Measurements from ENCODE around the gene GNPAT. TPM values are rescaled to one million over a fixed set of nuclear protein-coding genes. Genes with fewer than 3 reads are reported as not detected.

Gene GNPAT
- total RNA-seq, 1 donor from 2014 or later, result 35.4 TPM

- no peak for DNase-seq
Measured at GRCh38 chr1:231242516-231243198, 1.6 kb downstream of the GNPAT start.

DNA sequence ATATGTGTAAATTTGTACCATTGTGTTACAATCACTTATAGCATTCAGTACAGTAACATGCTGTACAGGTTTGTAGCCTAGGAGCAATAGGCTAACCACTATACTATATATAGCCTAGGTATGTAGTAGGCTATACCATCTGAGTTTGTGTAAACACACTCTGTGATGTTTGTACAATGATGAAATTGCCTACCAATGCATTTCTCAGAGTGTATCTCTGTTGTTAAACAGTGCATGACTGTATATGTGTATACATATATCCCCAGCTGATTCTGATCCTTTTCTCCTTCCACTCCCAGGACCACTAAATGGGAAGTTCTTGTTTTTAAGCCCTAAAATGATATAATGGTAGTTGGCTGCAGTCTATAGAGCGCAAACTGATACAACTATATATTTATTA, 7.8 kb downstream of the GNPAT start:
- no peak for DNase-seq

- no peak for DNase-seq
Measured at GRCh38 chr1:231252336-231252735, 11.3 kb downstream of the GNPAT start.

DNA sequence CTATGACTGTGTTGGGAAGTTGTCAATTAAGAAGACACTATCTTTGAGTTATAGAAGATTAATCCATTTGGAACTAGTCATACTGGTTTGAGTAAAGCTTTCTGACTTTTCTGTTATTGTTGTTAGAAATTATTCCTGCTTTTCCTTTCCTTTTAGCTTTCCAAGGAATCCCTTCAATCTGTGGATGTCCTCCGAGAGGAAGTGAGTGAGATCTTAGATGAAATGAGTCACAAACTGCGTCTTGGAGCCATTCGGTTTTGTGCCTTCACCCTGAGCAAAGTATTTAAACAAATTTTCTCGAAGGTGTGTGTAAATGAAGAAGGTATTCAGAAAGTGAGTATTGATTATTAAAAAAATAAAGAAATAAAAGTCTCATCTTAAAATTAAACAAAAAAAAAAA, 19.3 kb downstream of the GNPAT start:
- no peak for DNase-seq

DNA sequence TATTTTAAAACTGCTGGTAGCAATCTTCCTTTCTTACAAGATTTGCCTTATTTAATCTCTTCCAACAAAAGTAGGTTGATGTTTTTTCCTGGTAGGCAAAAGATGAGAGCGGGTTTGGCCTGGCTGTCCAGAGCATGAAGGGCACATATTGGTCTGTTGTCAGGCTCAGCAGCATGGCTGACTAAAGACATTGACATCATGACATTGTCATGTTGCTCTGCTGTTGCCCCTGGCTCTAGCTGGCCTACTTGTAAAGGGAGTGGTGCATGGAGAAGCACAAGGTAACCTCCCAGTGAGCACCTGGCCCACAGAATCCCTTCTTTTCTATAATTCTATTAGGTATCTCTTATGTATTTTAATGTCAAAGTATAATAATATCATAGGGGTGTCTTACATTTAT, 23.6 kb downstream of the GNPAT start:
- no peak for DNase-seq

- no peak for DNase-seq
Measured at GRCh38 chr1:231265379-231265778, 24.4 kb downstream of the GNPAT start.

DNA sequence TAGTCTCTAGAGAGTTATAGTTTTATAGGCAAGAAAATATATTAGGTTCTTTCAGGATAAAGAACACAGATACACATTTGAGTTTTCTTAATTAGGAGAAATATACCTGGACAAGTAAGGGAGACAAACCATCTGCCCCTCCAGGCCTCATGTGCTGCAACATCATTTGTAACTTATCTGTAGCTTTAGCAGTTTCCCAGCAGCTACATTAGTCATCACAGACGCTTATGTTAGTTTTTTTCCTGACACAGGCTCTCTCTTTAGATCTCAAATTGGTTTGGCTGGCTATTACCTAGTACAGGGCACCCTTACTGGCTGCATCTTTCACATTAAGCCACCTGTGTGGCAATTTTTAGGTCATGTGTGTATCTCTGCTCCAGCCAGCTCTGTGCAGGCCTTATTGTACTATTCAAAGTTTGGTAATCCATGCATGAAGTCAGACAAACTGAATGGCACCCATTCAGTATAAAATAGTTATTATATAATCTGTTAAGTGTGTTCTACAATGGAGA, 25.9 kb downstream of the GNPAT start:
- DNase-seq, result no peak

- DNase-seq, result no peak
Measured at GRCh38 chr1:231272173-231272572, 31.2 kb downstream of the GNPAT start.

- DNase-seq, result no peak
Measured at GRCh38 chr1:231272880-231273279, 31.9 kb downstream of the GNPAT start.

- DNase-seq, result no peak
Measured at GRCh38 chr1:231274119-231274825, 33.3 kb downstream of the GNPAT start.

DNA sequence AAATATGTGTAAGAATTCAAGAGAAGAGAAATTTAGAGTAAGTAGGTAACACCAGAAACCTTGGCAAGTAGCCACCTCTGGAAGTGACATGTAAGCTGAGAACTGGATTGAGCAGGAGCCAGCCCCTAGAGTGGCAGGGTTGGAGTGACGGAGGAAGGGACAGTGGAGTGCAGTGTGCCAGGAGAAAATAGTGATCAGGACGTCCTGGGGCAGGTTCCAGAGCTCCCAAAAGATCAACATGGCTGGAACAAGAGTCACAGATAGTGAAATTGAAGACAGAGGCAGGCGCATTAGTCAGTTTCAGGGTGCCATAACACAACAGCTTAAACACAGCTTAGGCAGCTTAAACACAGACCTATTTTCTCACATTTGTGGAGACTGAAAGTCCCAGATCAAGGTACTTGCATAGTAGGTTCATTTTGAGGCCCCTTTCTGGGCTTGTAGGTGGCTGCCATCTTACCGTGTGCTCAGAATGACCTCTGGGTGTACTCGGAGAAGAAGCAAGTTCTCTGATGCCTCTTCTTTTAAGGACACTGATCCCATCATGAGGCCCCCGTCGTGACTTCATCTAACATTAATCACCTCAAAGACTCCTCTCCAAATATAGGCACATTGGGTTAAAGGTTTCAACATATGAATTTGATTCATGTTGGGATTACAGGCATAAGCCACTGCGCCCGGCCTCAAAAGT, 37.2 kb downstream of the GNPAT start:
- DNase-seq, result no peak

DNA sequence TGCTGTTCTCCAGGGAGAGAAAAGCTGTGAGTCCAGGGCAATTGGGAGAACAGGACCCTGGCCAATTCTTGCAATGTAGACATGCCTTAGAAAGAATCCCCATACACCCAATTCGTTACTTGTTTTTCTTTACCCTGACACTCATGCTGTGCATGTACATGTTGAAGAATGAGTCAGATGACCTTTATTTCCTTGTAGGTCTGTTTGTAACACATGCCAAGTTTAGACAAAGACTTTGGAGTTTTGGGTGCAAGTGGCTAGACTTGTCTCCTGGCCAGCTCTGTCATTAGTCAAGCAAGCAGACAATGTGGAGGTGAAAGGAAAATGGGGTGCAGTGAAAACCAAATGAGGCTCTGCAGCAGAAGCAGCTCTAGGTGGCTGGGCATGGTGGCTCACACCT, 38.1 kb downstream of the GNPAT start:
- DNase-seq, result no peak

GRCh38 chr1:231279683-231280082, 38.7 kb downstream of the GNPAT start:
- no peak for DNase-seq

DNA sequence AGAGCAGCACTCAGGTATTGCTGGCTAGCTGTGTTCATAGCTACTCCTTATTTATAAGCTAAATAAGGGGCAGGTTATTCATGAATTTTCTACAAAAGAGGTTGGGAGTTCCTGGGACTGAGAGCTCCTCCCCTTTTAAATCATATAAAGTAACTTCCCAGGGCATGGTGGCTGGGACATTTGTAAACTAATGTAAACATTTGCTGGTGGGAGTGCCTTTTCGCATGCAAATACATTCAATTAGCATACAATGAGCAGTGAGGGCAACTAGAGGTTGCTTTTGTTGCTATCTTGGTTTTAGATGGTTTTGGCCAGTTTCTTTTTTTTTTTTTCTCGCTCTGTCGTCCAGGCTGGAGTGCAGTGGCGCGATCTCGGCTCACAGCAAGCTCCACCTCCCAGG, 43.4 kb downstream of the GNPAT start:
- no peak for DNase-seq

DNA sequence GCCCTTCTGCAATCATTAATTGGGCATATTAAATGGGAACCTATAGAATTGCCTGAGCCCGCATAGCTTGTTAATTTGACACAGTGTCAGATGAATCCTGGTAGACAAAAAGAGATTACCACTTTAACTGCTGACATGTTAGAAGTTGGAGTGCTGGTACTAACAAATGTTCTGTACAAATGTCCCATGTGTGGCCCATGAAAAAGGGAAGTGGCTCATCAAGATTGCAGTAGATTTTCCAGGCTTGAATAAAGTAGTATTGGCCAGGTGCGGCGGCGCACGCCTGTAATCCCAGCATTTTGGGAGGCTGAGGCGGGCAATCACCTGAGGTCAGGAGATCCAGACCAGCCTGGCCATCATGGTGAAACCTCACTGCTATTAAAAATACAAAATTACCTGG, 45.6 kb downstream of the GNPAT start:
- no peak for DNase-seq

GRCh38 chr1:231295938-231296337, 54.9 kb downstream of the GNPAT start:
- DNase-seq, result no peak

GRCh38 chr1:231301990-231302389, 61.0 kb downstream of the GNPAT start:
- DNase-seq, result no peak

DNA sequence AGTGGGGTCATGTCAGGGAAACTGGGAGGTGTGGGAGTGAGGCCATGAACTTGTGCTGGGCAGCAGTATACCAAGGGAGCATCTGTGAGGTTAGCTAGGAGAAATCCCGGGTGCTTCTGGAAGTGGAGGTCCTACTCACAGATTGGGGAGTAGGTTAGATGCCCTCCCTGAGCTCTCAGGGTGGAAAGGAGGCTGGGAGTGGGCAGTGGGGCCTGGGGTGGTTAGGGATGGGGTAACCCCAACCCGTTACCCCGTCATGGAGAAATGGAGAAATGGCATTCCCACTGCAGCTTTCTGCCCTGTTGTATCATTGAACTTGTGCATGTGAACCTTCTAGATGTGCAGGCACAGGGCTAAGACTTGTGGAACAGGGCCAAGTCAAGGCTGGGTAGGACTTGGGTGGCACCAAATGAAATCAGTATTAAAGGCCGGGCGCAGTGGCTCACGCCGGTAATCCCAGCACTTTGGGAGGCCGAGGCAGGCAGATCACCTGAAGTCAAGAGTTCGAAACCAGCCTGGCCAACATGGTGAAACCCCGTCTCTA, 69.5 kb downstream of the GNPAT start:
- no peak for DNase-seq

- DNase-seq, result no peak
Measured at GRCh38 chr1:231311720-231312431, 70.9 kb downstream of the GNPAT start.

DNA sequence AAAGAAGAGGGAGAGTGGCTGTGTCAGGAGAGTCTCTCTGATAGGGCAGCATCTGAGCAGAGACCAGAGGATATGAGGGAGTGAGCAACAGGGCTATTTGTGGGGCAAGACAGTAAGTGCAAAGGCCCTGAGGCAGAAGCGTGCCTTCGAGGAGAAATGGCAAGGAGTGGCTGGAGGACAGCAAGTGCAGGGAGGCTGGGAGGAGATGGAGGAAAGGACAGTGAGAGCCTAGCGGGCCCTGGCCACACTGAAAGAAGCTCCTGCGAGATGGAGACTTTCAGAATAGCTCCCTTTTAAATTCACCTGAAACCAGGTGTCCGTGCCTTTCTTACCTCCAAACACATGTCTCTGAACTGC, 71.4 kb downstream of the GNPAT start:
- DNase-seq, result no peak

- no peak for DNase-seq
Measured at GRCh38 chr1:231313661-231314060, 72.6 kb downstream of the GNPAT start.

GRCh38 chr1:231315887-231316286, 74.9 kb downstream of the GNPAT start:
- DNase-seq, result no peak
